GM21381 (cell line): Measurements from ENCODE around the gene AKAP6.

ENCODE experiments used
- ATAC-seq: cut with Tn5 transposase; IDR thresholded peaks from one replicate; pipeline ENCODE4 v1.9.1; 2021; ENCODE audit warnings: mild to moderate bottlenecking, moderate library complexity; ENCODE audit not compliant: unreplicated experiment

Gene AKAP6

DNA sequence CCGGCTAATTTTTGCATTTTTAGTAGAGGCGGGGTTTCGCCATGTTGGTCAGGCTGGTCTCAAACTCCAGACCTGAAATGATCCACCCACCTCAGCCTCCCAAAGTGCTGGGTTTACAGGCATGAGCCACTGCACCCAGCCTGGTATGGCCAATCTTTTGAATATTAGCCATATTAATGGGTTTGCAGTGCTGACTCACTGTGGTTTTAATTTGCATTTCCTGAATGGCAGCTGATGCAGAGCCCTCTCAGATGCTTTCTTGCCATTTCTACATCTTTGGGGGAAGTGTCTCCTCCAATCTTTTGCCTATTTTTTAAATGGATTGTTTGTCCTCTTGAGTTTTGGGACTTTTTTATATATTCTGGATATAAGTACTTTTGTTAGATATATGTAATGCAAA lies 554.1 kb downstream of the AKAP6 start:
- no peak for ATAC-seq
